Peyer's patch (tissue), 4 donors: ENCODE results near the gene CST9L. TPM values are rescaled to one million over a fixed set of nuclear protein-coding genes. Genes with fewer than 3 reads are reported as not detected.

Experiments
- DNase-seq, 3 donors: peaks; one replicate each; pipeline ENCODE4 v3.0.0-alpha.2; 2017 to 2019
- H3K27ac ChIP-seq, 4 donors: fragments of 200-600 bp; sonication (generic); one replicate each; pipeline ENCODE4 v1.5.1; 2016 to 2019
- H3K27me3 ChIP-seq, 2 donors: fragments of 200-600 bp; sonication (generic); one replicate each; pipeline ENCODE4 v1.5.1; 2019
- H3K36me3 ChIP-seq, 3 donors: fragments of 200-600 bp; sonication (generic); one replicate each; pipeline ENCODE4 v1.5.1; 2016 to 2019
- H3K4me1 ChIP-seq, 4 donors: fragments of 200-600 bp; sonication (generic); one replicate each; pipeline ENCODE4 v1.5.1; 2016 to 2019
- H3K4me3 ChIP-seq, 4 donors: fragments of 200-600 bp; sonication (generic); 1 replicate in 3 of 4; 2 replicates in 1 of 4; pipeline ENCODE4 v1.5.1; 2016 to 2019; ENCODE audit warnings: mild to moderate bottlenecking in 1 of 4
- H3K9me3 ChIP-seq, 4 donors: fragments of 200-600 bp; sonication (generic); one replicate each; pipeline ENCODE4 v1.5.1; 2016 to 2019; ENCODE audit warnings: mild to moderate bottlenecking in 1 of 4
- CTCF ChIP-seq, 6 experiments: fragments of 450-650 bp in 4 of 6; fragments of 200-600 bp in 2 of 6; sonication (generic) in 1 of 6; IDR thresholded peaks; one replicate each; pipeline ENCODE4 v1.5.1; 2017 to 2019; ENCODE audit warnings: antibody characterized with exemption in 6 of 6, mild to moderate bottlenecking in 3 of 6, moderate library complexity in 1 of 6
- POLR2A ChIP-seq, 2 donors: fragments of 450-650 bp; IDR thresholded peaks; one replicate each; pipeline ENCODE4 v1.5.1; 2017; ENCODE audit warnings: antibody characterized with exemption in 2 of 2, mild to moderate bottlenecking in 2 of 2, moderate library complexity in 2 of 2
- total RNA-seq, 4 donors: library from RNA; depleted of rRNA; stranded (reverse); fragments of >200 nt; gene quantifications; one replicate each; pipeline ENCODE4 v1.1.0, GENCODE V29; 2016

Gene CST9L
- not detected for total RNA-seq

DNA sequence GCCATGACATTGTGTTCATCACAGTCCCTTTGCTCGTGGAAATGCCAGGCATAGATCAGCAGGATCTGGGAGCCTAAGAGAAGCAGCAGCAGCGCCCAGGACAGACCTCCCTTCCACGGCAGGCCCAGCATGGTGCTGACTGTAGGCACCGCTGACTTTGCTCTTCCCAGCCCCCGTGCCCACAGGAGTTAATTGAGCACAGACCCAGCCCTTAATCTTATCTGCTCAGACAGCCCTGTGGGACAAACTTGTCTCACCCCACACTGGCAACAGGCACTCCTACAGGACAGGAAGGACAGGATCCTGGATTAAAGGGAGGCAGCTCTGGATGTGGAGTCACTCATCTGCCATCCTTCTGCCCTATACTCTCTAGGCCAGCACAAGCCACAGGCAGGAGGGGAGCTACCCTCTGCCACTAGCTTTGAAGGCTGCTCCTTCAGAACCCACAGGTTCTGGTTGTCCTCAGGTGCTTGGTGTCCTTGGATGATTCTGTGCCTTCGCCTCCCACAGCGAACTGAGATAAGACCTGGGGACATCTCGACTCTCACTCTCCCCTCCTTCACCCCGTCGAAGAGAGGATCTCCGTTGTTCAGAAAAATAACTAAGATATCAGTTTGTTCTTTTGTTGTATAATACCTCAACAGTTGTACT lies at the start of gene CST9L:
CST9L (minus strand) TSS at position 165 of the 651 bp plus-strand sequence; CDS start at position 131, 34 bp downstream.
- DNase-seq: no peak
- H3K4me3 ChIP-seq: no peak within 1 kb of the TSS
- H3K27ac ChIP-seq: no peak within 1 kb of the TSS
- no peaks in the 10 kb centered on the region for H3K36me3 ChIP-seq
- no peaks in the 10 kb centered on the region for H3K27me3 ChIP-seq
- no peak for TF ChIP-seq POLR2A (IDR thresholded peaks at IDR 0.05)
- H3K9me3 ChIP-seq: no peaks in the 10 kb centered on the region
- H3K4me1 ChIP-seq: no peaks in the 10 kb centered on the region

DNA sequence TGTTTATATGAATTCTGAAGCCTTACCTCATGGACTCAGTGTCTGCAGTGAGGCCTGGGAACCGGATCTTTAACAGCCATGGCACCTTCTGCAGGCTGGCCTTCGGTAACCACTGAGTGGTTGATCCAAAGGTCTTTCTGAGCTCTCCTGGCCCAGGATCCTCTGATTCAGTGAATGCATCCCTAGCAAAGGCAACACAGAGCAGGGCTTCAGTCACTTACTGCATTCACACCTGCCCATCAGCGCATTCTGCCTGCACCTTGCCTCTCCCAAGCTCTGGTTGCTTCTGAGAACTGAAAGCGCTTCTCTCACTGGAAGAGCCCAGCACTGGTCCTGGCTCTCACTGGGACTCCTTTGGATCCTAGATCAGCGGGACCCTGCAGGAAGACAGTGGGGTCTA lies 45.9 kb upstream of the CST9L start:
- no peaks in the 10 kb centered on the region for H3K9me3 ChIP-seq
- H3K27me3 ChIP-seq: no peaks in the 10 kb centered on the region
- peaks cover 0 to 5% (median 0%) of the 10 kb centered on the region in 4 donors for H3K4me1 ChIP-seq
- H3K4me3 ChIP-seq: no peak overlapping the region
- peak overlapping the region in 2 of 4 donors; percentile 13 to 33 for H3K27ac ChIP-seq
- no peak for TF ChIP-seq CTCF (IDR thresholded peaks at IDR 0.05)
- TF ChIP-seq POLR2A (IDR thresholded peaks at IDR 0.05): no peak
- no peaks in the 10 kb centered on the region for H3K36me3 ChIP-seq
- DNase-seq: no peak

DNA sequence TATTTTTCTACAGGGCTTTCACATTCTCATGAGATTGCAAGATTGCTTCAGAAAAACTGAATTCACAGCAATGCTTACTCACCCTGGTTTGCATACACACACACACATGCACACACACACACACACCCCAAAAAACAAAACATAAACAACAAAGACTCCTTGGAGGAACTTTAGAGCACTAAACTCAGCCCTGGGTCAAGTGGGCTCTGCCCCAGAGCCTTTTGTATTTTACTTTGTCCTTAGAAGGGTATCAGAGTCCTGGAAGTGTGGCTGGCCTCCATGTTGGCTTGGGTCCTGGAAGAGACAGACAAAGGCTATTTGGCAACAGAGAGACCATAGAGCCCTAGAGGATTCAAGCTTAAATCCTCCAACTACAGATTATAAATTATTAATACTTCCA lies 45.4 kb upstream of the CST9L start:
- no peak for DNase-seq
- Histone ChIP-seq H3K27me3 (no peaks in the 10 kb centered on the region), H3K4me1 (peaks cover 0 to 5% (median 0%) of the 10 kb centered on the region in 4 donors), H3K27ac (peak overlapping the region in 3 of 4 donors; percentile 13 to 33 (median 32)), H3K36me3 (no peaks in the 10 kb centered on the region), H3K4me3 (no peak overlapping the region), H3K9me3 (no peaks in the 10 kb centered on the region)
- no peak for TF ChIP-seq POLR2A (IDR thresholded peaks at IDR 0.05)
- TF ChIP-seq CTCF (IDR thresholded peaks at IDR 0.05): no peak

DNA sequence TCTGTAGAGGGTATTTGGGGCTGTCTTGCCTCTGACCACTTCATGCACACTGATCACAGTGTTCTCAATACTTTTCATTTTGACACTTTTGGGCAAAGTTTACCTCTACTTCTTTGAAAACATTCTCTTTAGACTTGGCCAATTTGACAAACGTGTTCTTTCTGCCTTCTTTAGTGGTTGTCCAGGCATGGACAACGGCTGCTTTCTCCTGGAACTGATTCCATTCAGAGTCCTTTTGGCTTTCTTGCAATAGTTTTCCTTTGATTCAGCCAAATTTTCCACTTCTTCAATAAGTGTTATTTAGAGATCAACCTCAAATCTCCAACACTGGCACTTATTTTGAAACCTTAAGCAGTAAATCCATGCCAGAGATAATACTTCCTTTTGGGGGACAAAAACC lies 44.1 kb upstream of the CST9L start:
- no peaks in the 10 kb centered on the region for H3K36me3 ChIP-seq
- no peak overlapping the region for H3K4me3 ChIP-seq
- no peaks in the 10 kb centered on the region for H3K27me3 ChIP-seq
- no peak overlapping the region for H3K27ac ChIP-seq
- no peak for DNase-seq
- H3K9me3 ChIP-seq: no peaks in the 10 kb centered on the region
- peaks cover 0 to 5% (median 0%) of the 10 kb centered on the region in 4 donors for H3K4me1 ChIP-seq
- TF ChIP-seq POLR2A (IDR thresholded peaks at IDR 0.05) (no peak), CTCF (IDR thresholded peaks at IDR 0.05) (no peak)

GRCh38 chr20:23609486-23610109 lies 41.3 kb upstream of the CST9L start:
- H3K27ac ChIP-seq: no peak overlapping the region
- no peaks in the 10 kb centered on the region for H3K36me3 ChIP-seq
- TF ChIP-seq POLR2A (IDR thresholded peaks at IDR 0.05) (no peak), CTCF (IDR thresholded peaks at IDR 0.05) (no peak)
- H3K9me3 ChIP-seq: no peaks in the 10 kb centered on the region
- DNase-seq: no peak
- no peaks in the 10 kb centered on the region for H3K27me3 ChIP-seq
- H3K4me3 ChIP-seq: no peak overlapping the region
- peaks cover 0 to 5% (median 0%) of the 10 kb centered on the region in 4 donors for H3K4me1 ChIP-seq

GRCh38 chr20:23608251-23608846 lies 40.1 kb upstream of the CST9L start:
- H3K27me3 ChIP-seq: no peaks in the 10 kb centered on the region
- H3K36me3 ChIP-seq: no peaks in the 10 kb centered on the region
- TF ChIP-seq POLR2A (IDR thresholded peaks at IDR 0.05) (no peak), CTCF (IDR thresholded peaks at IDR 0.05) (no peak)
- no peaks in the 10 kb centered on the region for H3K4me1 ChIP-seq
- H3K9me3 ChIP-seq: no peaks in the 10 kb centered on the region
- no peak overlapping the region for H3K27ac ChIP-seq
- no peak overlapping the region for H3K4me3 ChIP-seq
- DNase-seq: no peak
